PFSK-1 (cell line): ENCODE data around the gene DNAH2.

Experiments
- POLR2AphosphoS5 ChIP-seq: IDR thresholded peaks from 2 replicates; pipeline ENCODE4 v1.6.1; 2012; ENCODE audit warnings: low read depth, mild to moderate bottlenecking, control low read depth, low read length, moderate library complexity
- SIN3A ChIP-seq: IDR thresholded peaks from 2 replicates; pipeline ENCODE4 v1.6.1; 2012; ENCODE audit warnings: mild to moderate bottlenecking, low read length, moderate library complexity, borderline replicate concordance; ENCODE audit not compliant: insufficient read depth
- TF ChIP-seq, protein P1 (sequence below), 2 experiments: IDR thresholded peaks; 2 replicates each; pipeline versions ENCODE4 v1.6.1 to v1.8.0; 2011 to 2012; ENCODE audit warnings: low read depth in 2 of 2, low read length in 2 of 2, control low read depth in 1 of 2, inconsistent platforms in 1 of 2, mild to moderate bottlenecking in 1 of 2, moderate library complexity in 1 of 2; ENCODE audit not compliant: insufficient read depth in 1 of 2

GRCh38 chr17:7775051-7775450 lies 57.5 kb downstream of the DNAH2 start:
- TF ChIP-seq SIN3A (no peak), POLR2AphosphoS5 (no peak)
- TF ChIP-seq, protein P1, sequence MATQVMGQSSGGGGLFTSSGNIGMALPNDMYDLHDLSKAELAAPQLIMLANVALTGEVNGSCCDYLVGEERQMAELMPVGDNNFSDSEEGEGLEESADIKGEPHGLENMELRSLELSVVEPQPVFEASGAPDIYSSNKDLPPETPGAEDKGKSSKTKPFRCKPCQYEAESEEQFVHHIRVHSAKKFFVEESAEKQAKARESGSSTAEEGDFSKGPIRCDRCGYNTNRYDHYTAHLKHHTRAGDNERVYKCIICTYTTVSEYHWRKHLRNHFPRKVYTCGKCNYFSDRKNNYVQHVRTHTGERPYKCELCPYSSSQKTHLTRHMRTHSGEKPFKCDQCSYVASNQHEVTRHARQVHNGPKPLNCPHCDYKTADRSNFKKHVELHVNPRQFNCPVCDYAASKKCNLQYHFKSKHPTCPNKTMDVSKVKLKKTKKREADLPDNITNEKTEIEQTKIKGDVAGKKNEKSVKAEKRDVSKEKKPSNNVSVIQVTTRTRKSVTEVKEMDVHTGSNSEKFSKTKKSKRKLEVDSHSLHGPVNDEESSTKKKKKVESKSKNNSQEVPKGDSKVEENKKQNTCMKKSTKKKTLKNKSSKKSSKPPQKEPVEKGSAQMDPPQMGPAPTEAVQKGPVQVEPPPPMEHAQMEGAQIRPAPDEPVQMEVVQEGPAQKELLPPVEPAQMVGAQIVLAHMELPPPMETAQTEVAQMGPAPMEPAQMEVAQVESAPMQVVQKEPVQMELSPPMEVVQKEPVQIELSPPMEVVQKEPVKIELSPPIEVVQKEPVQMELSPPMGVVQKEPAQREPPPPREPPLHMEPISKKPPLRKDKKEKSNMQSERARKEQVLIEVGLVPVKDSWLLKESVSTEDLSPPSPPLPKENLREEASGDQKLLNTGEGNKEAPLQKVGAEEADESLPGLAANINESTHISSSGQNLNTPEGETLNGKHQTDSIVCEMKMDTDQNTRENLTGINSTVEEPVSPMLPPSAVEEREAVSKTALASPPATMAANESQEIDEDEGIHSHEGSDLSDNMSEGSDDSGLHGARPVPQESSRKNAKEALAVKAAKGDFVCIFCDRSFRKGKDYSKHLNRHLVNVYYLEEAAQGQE (IDR thresholded peaks at IDR 0.05; ENCODE audit: insufficient read depth in 1 of 2, low read depth in 2 of 2, low read length in 2 of 2) = no peak
